Smooth muscle cell (in vitro differentiated cells): ENCODE results near the gene DMGDH. TPM values are rescaled to one million over a fixed set of nuclear protein-coding genes. Genes with fewer than 3 reads are reported as not detected.

Source experiments
- DNase-seq: peaks from one replicate; lab custom pipeline; 2025; ENCODE audit not compliant: unreplicated experiment; lab: John Stamatoyannopoulos, UW
- H2AFZ ChIP-seq: fragments of 200-600 bp; sonication (generic); 2 replicates; pipeline ENCODE4 v1.6.0; 2016; ENCODE audit warnings: antibody characterized with exemption, low read depth, mild to moderate bottlenecking
- H3F3A ChIP-seq: fragments of 200-600 bp; sonication (generic); 2 replicates; pipeline ENCODE4 v1.6.0; 2017; ENCODE audit warnings: antibody characterized with exemption, low read depth
- H3K27ac ChIP-seq: fragments of 200-600 bp; sonication (generic); 2 replicates; pipeline ENCODE4 v1.5.1; 2016; ENCODE audit warnings: low read depth, mild to moderate bottlenecking
- H3K27me3 ChIP-seq: fragments of 200-600 bp; sonication (generic); 2 replicates; pipeline ENCODE4 v1.6.1; 2016; ENCODE audit warnings: low read depth, mild to moderate bottlenecking
- H3K36me3 ChIP-seq: fragments of 200-600 bp; sonication (generic); 2 replicates; pipeline ENCODE4 v1.5.1; 2016; ENCODE audit warnings: low read depth
- H3K4me1 ChIP-seq: fragments of 200-600 bp; sonication (generic); 2 replicates; pipeline ENCODE4 v1.5.1; 2016; ENCODE audit warnings: low read depth
- H3K4me2 ChIP-seq: fragments of 200-600 bp; sonication (generic); 2 replicates; pipeline ENCODE4 v1.6.0; 2016; ENCODE audit warnings: mild to moderate bottlenecking
- H3K4me3 ChIP-seq: fragments of 200-600 bp; sonication (generic); 2 replicates; pipeline ENCODE4 v1.5.1; 2016; ENCODE audit warnings: mild to moderate bottlenecking
- H3K79me2 ChIP-seq: fragments of 200-600 bp; sonication (generic); 2 replicates; pipeline ENCODE4 v1.6.0; 2016; ENCODE audit warnings: low read depth, mild to moderate bottlenecking
- H3K9ac ChIP-seq: fragments of 200-600 bp; sonication (generic); 2 replicates; pipeline ENCODE4 v1.6.0; 2016; ENCODE audit warnings: low read depth
- H3K9me3 ChIP-seq: fragments of 200-600 bp; sonication (generic); replicated peaks from 2 replicates; pipeline ENCODE4 v1.5.1; 2016; ENCODE audit warnings: low read depth
- H4K20me1 ChIP-seq: fragments of 200-600 bp; sonication (generic); 2 replicates; pipeline ENCODE4 v1.6.0; 2016; ENCODE audit warnings: low read depth
- CTCF ChIP-seq: fragments of 200-600 bp; sonication (generic); IDR thresholded peaks from 2 replicates; pipeline ENCODE4 v1.5.1; 2017; ENCODE audit warnings: borderline replicate concordance, mild to moderate bottlenecking, antibody characterized with exemption; ENCODE audit not compliant: insufficient read depth, poor library complexity, severe bottlenecking
- WGBS: methylation state at CpG from one replicate; pipeline ENCODE4 v1.1.7; 2016; ENCODE audit warnings: low lambda C conversion rate; 5-methylcytosine and 5-hydroxymethylcytosine counted together
- polyA plus RNA-seq: library from polyadenylated mRNA; unstranded; fragments of >200 nt; fragmentation: Nextera tagmentation; extraction: Ambion mirVana; gene quantifications from 2 replicates; pipeline ENCODE4 v1.2.1, GENCODE V29; 2016
- total RNA-seq: library from RNA; depleted of rRNA; stranded (reverse); fragments of >200 nt; gene quantifications from 2 replicates; pipeline ENCODE4 v1.2.3, GENCODE V29; 2014

The DMGDH gene
- total and polyA plus RNA-seq, 2 experiments from 2014 or later: 0.07 TPM; not detected in 1

- H3K4me3 ChIP-seq: no peak overlapping the region
- H3F3A ChIP-seq: no peaks in the 10 kb centered on the region
- H3K4me2 ChIP-seq: no peak overlapping the region
- no peaks in the 10 kb centered on the region for H4K20me1 ChIP-seq
- TF ChIP-seq CTCF: no peak
- H2AFZ ChIP-seq: no peak overlapping the region
- no peaks in the 10 kb centered on the region for H3K36me3 ChIP-seq
- H3K27ac ChIP-seq: no peak overlapping the region
- no peak for DNase-seq
- no peaks in the 10 kb centered on the region for H3K79me2 ChIP-seq
- peaks cover 10% of the 10 kb centered on the region for H3K4me1 ChIP-seq
- whole genome bisulfite sequencing: 88% methylated on average over 3 of the region's 3 CpGs
- no peaks in the 10 kb centered on the region for H3K27me3 ChIP-seq
- no peak overlapping the region for H3K9ac ChIP-seq
- peaks cover 7% of the 10 kb centered on the region for H3K9me3 ChIP-seq
Observed at GRCh38 chr5:79050498-79050897, 19.0 kb downstream of the DMGDH start.

- no peak overlapping the region for H3K4me3 ChIP-seq
- no peak for TF ChIP-seq CTCF
- H3F3A ChIP-seq: no peaks in the 10 kb centered on the region
- no peak for DNase-seq
- H3K9ac ChIP-seq: no peak overlapping the region
- H3K27me3 ChIP-seq: no peaks in the 10 kb centered on the region
- H3K4me1 ChIP-seq: no peaks in the 10 kb centered on the region
- H4K20me1 ChIP-seq: no peaks in the 10 kb centered on the region
- no peak overlapping the region for H3K4me2 ChIP-seq
- no peak overlapping the region for H2AFZ ChIP-seq
- peaks cover 7% of the 10 kb centered on the region for H3K9me3 ChIP-seq
- H3K36me3 ChIP-seq: no peaks in the 10 kb centered on the region
- H3K79me2 ChIP-seq: no peaks in the 10 kb centered on the region
- no peak overlapping the region for H3K27ac ChIP-seq
Observed at GRCh38 chr5:79048437-79048836, 21.0 kb downstream of the DMGDH start.

- Histone ChIP-seq H3K79me2 (no peaks in the 10 kb centered on the region), H2AFZ (no peak overlapping the region), H3K27ac (no peak overlapping the region), H3K9me3 (peaks cover 4% of the 10 kb centered on the region), H3K4me2 (no peak overlapping the region), H3K4me1 (no peaks in the 10 kb centered on the region), H3K36me3 (no peaks in the 10 kb centered on the region), H4K20me1 (no peaks in the 10 kb centered on the region), H3K27me3 (no peaks in the 10 kb centered on the region), H3F3A (no peaks in the 10 kb centered on the region), H3K4me3 (no peak overlapping the region), H3K9ac (no peak overlapping the region)
- no peak for TF ChIP-seq CTCF
- DNase-seq: no peak
- WGBS: 93% methylated on average over 3 of the region's 3 CpGs
Observed at GRCh38 chr5:79047199-79047598, 22.3 kb downstream of the DMGDH start.

- Histone ChIP-seq H3K27ac (no peak overlapping the region), H3K4me3 (no peak overlapping the region), H3K4me1 (no peaks in the 10 kb centered on the region), H2AFZ (no peak overlapping the region), H3K9me3 (no peaks in the 10 kb centered on the region), H3K79me2 (no peaks in the 10 kb centered on the region), H4K20me1 (no peaks in the 10 kb centered on the region), H3K9ac (no peak overlapping the region), H3K27me3 (no peaks in the 10 kb centered on the region), H3K36me3 (no peaks in the 10 kb centered on the region), H3K4me2 (no peak overlapping the region), H3F3A (no peaks in the 10 kb centered on the region)
- DNase-seq: no peak
- 81% methylated on average over 3 of the region's 3 CpGs for WGBS
- no peak for TF ChIP-seq CTCF
Observed at GRCh38 chr5:79042188-79042587, 27.3 kb downstream of the DMGDH start.
